GM18498 (cell line): ENCODE results near the gene ARHGAP24.
"Not testable (repeated sequence)": the region's sequence is repeated elsewhere in the genome, so short reads cannot be mapped to it uniquely, and the experiment has no call there.

ENCODE experiments used
- ATAC-seq: cut with Tn5 transposase; IDR thresholded peaks from one replicate; pipeline ENCODE4 v1.9.1; 2021; ENCODE audit warnings: mild to moderate bottlenecking, moderate library complexity; ENCODE audit not compliant: unreplicated experiment

Gene ARHGAP24

GRCh38 chr4:85836588-85837438, 361.9 kb downstream of the ARHGAP24 start:
- ATAC-seq, result no peak

GRCh38 chr4:85837439-85837733, 362.4 kb downstream of the ARHGAP24 start:
- ATAC-seq, result no peak

- ATAC-seq, result not testable (repeated sequence)
Measured at GRCh38 chr4:85839981-85840451, 365.1 kb downstream of the ARHGAP24 start.

GRCh38 chr4:85842540-85842939, 367.6 kb downstream of the ARHGAP24 start:
- ATAC-seq, result no peak

GRCh38 chr4:85853740-85854139, 378.8 kb downstream of the ARHGAP24 start:
- ATAC-seq, result not testable (repeated sequence)

- no peak for ATAC-seq
Measured at GRCh38 chr4:85854546-85854945, 379.6 kb downstream of the ARHGAP24 start.

GRCh38 chr4:85860066-85860740, 385.3 kb downstream of the ARHGAP24 start:
- no peak for ATAC-seq

GRCh38 chr4:85861064-85861765, 386.3 kb downstream of the ARHGAP24 start:
- ATAC-seq, result no peak

GRCh38 chr4:85862896-85863295, 387.9 kb downstream of the ARHGAP24 start:
- no peak for ATAC-seq

- ATAC-seq, result no peak
Measured at GRCh38 chr4:85864259-85865205, 389.6 kb downstream of the ARHGAP24 start.

- no peak for ATAC-seq
Measured at GRCh38 chr4:85865256-85865655, 390.3 kb downstream of the ARHGAP24 start.

- no peak for ATAC-seq
Measured at GRCh38 chr4:85866508-85866907, 391.6 kb downstream of the ARHGAP24 start.

- no peak for ATAC-seq
Measured at GRCh38 chr4:85867271-85867670, 392.3 kb downstream of the ARHGAP24 start.

GRCh38 chr4:85869181-85869580, 394.2 kb downstream of the ARHGAP24 start:
- no peak for ATAC-seq

- no peak for ATAC-seq
Measured at GRCh38 chr4:85870298-85871083, 395.5 kb downstream of the ARHGAP24 start.

- ATAC-seq, result no peak
Measured at GRCh38 chr4:85873566-85873965, 398.6 kb downstream of the ARHGAP24 start.

GRCh38 chr4:85879518-85879917, 404.6 kb downstream of the ARHGAP24 start:
- ATAC-seq, result no peak

- ATAC-seq, result no peak
Measured at GRCh38 chr4:85883180-85883579, 408.2 kb downstream of the ARHGAP24 start.

- no peak for ATAC-seq
Measured at GRCh38 chr4:85884251-85884650, 409.3 kb downstream of the ARHGAP24 start.

- ATAC-seq, result no peak
Measured at GRCh38 chr4:85886665-85887064, 411.7 kb downstream of the ARHGAP24 start.
